DMS 273 (cell line): ENCODE data around the gene TESMIN.

Experiments
- DNase-seq: peaks from one replicate; lab custom pipeline; 2025; ENCODE audit not compliant: unreplicated experiment; lab: John Stamatoyannopoulos, UW

The TESMIN gene

GRCh38 chr11:68763181-68763721, 11.9 kb upstream of the TESMIN start:
- DNase-seq: no peak

- DNase-seq: no peak
Observed at GRCh38 chr11:68762481-68762880, 11.2 kb upstream of the TESMIN start.

GRCh38 chr11:68761801-68762200, 10.5 kb upstream of the TESMIN start:
- DNase-seq: no peak

GRCh38 chr11:68759991-68760390, 8.7 kb upstream of the TESMIN start:
- no peak for DNase-seq

GRCh38 chr11:68757711-68758110, 6.4 kb upstream of the TESMIN start:
- no peak for DNase-seq

- no peak for DNase-seq
Observed at GRCh38 chr11:68756171-68756766, 4.9 kb upstream of the TESMIN start.

GRCh38 chr11:68753300-68753699, 2.0 kb upstream of the TESMIN start:
- DNase-seq: peak; percentile 14

GRCh38 chr11:68751004-68751325, 355 bp downstream of the TESMIN start:
- DNase-seq: no peak

- no peak for DNase-seq
Observed at GRCh38 chr11:68750195-68751003, 921 bp downstream of the TESMIN start.

GRCh38 chr11:68749229-68750123, 1.8 kb downstream of the TESMIN start:
- DNase-seq: no peak

- no peak for DNase-seq
Observed at GRCh38 chr11:68748061-68748460, 3.3 kb downstream of the TESMIN start.

- no peak for DNase-seq
Observed at GRCh38 chr11:68743539-68743938, 7.8 kb downstream of the TESMIN start.

- no peak for DNase-seq
Observed at GRCh38 chr11:68741463-68741862, 9.9 kb downstream of the TESMIN start.

- DNase-seq: no peak
Observed at GRCh38 chr11:68735646-68736045, 15.7 kb downstream of the TESMIN start.

GRCh38 chr11:68735125-68735524, 16.2 kb downstream of the TESMIN start:
- DNase-seq: no peak

- no peak for DNase-seq
Observed at GRCh38 chr11:68734111-68734510, 17.2 kb downstream of the TESMIN start.

GRCh38 chr11:68727783-68728182, 23.5 kb downstream of the TESMIN start:
- DNase-seq: no peak

- no peak for DNase-seq
Observed at GRCh38 chr11:68724293-68724692, 27.0 kb downstream of the TESMIN start.

GRCh38 chr11:68722143-68722542, 29.2 kb downstream of the TESMIN start:
- DNase-seq: no peak

- DNase-seq: no peak
Observed at GRCh38 chr11:68721075-68721474, 30.2 kb downstream of the TESMIN start.

GRCh38 chr11:68715456-68716122, 35.7 kb downstream of the TESMIN start:
- DNase-seq: no peak
